Fibroblast of lung (primary cell): Measurements from ENCODE around the gene GALNT1.

Source experiments
- CTCF ChIP-seq, 2 donors: IDR thresholded peaks in 1 of 2; conservative IDR thresholded peaks in 1 of 2; 1 replicate in 1 of 2; 2 replicates in 1 of 2; pipeline ENCODE4 v1.5.1; 2011 to 2012; ENCODE audit warnings: low read length in 2 of 2, control low read depth in 1 of 2, inconsistent platforms in 1 of 2, low read depth in 1 of 2, mild to moderate bottlenecking in 1 of 2
- EZH2 ChIP-seq: IDR thresholded peaks from 2 replicates; pipeline ENCODE4 v1.5.1; 2012; ENCODE audit warnings: low read length, control low read depth, mild to moderate bottlenecking; ENCODE audit errors: missing control alignments

- no peak for TF ChIP-seq CTCF (conservative IDR thresholded peaks at IDR 0.05 in 1 of 2, IDR thresholded peaks at IDR 0.05 in 1 of 2; ENCODE audit: low read depth in 1 of 2, low read length in 2 of 2)
- TF ChIP-seq EZH2: no peak
Measured at GRCh38 chr18:35566019-35566418, 15.5 kb upstream of the GALNT1 start.
